ENCODE data around the gene STAMBP.

STAMBP gene

DNA sequence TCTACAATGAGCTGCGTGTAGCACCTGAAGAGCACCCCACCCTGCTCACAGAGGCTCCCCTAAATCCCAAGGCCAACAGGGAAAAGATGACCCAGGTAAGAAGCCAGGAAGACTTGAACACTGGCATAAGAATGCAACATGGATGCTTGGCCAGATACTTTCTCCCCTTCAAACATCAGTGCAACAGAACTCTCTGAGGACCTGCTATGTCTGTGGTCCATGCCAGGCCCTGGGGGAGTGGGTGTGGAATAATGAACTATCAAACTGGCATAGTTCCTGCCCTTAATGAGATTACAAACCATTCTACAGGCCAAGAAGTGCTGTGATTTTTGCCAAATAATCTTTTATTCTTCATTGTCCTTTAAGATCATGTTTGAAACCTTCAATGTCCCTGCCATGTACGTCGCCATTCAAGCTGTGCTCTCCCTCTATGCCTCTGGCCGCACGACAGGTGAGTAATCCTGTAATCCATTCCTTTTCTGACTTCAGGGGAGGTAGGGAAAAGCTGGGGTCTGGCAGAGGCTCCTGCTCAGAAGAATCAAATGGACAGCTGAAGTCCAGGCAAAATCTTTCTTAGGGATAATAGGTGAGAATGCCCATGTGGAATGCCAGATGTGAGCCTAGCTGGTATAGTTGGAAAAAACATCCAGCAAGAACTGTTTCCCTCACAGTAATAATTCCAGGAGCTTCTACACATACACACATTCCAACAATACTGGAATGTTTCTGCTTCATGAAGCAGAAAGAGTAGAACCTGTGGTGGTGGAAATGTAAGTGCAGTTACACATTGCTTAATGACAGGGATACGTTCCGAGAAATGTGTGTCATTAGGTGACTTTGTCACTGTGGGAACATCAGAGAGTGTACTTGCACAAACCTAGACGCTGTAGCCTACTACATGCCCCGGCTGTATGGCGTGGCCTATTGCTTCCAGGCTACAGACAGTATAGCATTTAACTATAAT, 80.2 kb downstream of the STAMBP start:
- no peak for DNase-seq

DNA sequence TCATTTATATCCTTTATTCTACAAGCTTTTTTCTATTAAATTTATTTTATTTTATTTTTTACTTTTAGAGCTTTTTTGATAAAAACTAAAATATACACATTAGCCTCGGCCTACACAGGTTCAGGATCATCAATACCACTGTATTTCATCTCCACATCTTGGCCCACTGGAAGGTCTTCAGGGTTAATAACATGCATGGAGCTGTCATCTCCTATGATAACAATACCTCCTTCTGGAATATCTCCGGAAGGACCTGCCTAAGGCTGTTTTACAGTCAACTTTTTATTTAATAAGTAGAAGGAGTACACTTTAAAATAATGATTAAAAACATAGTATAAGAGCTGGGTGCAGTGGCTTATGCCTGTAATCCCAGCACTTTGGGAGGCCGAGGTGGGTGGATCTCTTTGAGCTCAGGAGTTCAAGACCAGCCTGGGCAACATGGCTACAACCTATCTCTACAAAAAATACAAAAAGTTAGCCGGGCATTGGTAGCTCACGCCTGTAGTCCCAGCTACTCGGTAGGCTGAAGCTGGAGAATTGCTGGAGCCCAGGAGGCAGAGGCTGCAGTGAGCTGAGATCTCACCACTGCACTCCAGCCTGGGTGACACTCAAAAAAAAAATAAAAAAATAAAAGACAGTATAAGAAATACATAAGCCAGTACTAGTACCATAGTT, 82.2 kb downstream of the STAMBP start:
- DNase-seq, result no peak

DNA sequence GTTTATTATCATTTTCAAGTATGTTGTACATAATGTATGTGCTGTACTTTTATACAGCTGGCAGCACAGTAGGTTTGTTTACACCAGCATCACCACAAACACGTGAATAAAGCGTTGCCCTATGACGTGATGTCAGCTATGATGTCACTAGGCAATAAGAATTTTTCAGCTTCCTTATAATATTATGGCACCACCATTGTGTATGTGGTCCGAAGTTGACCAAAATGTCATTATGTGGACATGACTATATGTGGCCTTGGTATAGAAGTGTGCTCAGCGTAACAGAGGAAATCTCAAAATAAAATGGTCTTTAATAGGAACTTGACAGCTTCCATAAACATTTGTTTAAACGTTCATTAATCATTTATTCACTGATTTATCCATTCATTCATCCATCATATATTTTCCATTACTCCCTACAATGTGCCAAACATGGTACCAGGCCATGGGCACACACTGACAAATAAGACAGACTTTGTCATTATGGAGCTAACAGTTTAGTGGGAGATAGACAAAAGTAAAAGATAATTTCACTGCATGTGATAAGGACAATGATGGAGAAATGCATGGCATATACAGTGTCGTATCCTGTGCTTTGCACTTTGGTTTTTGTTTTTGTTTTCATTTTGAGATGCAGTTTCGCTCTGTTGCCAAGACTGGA, 82.9 kb downstream of the STAMBP start:
- DNase-seq, result no peak

DNA sequence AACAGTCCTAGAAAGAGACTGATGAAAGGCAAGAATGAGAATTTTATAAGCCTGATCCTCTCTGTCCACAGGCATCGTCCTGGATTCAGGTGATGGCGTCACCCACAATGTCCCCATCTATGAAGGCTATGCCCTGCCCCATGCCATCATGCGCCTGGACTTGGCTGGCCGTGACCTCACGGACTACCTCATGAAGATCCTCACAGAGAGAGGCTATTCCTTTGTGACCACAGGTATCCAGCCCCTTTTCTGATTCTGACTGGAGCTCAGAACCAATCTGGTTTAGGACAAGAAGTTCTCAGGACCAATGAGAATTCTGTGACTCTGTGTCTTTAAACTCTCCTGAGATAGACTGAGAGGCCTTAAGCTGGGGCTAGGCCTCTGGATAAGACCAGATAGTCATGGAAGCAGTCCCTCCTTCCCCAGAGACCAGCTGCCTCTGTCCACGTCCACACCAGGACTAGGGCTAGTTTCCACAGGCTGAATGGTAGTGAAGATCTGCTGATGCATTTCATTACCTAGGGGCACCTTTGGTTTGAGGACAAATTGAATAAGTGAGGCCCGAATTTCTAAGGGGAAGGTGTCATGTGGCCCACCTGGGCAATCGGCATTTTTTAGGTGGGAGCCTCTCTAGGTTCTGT, 84.8 kb downstream of the STAMBP start:
- no peak for DNase-seq

DNA sequence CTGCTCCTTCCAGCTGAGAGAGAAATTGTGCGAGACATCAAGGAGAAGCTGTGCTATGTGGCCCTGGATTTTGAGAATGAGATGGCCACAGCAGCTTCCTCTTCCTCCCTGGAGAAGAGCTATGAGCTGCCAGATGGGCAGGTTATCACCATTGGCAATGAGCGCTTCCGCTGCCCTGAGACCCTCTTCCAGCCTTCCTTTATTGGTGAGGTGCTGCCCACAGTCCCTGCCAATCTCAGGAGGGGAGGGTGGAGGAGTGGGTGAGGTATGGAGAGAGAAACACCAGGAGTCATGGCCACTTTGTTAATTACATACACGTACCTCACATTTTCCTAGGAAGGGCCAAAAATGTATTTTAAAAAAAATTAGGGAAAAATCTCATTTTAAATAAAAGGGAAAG, 85.9 kb downstream of the STAMBP start:
- no peak for DNase-seq

GRCh38 chr2:73915437-73915993, 86.8 kb downstream of the STAMBP start:
- DNase-seq, result no peak

- DNase-seq, result no peak
Measured at GRCh38 chr2:73916666-73917065, 87.9 kb downstream of the STAMBP start.

GRCh38 chr2:73917296-73917695, 88.5 kb downstream of the STAMBP start:
- no peak for DNase-seq

DNA sequence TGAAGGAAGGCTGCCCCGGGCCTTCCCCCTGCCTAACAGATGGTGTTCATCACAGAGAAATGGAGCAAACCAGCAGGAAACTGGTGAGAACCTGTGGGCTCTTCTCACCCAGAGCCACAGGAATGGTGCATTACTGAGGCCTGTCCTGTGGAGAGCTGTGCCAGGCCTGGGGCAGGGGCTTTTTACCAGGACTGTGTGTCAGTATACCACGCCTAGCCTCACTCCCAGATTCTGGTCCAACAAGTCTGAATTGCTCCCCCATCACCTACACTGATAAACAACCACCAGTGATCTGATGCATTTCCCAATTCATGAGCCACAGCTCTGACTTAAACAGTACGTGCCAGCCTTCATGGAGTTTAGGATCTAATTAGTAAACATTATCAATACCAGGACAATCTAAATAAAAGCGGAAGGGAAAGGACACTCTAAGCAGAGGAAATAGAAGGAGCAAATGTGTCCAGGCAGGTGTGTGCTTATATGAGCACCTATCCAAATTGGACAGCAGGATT, 89.0 kb downstream of the STAMBP start:
- no peak for DNase-seq

- DNase-seq, result no peak
Measured at GRCh38 chr2:73918856-73919255, 90.1 kb downstream of the STAMBP start.

- DNase-seq, result no peak
Measured at GRCh38 chr2:73919596-73920228, 91.0 kb downstream of the STAMBP start.

GRCh38 chr2:73920577-73921545, 92.1 kb downstream of the STAMBP start:
- DNase-seq, result no peak

DNA sequence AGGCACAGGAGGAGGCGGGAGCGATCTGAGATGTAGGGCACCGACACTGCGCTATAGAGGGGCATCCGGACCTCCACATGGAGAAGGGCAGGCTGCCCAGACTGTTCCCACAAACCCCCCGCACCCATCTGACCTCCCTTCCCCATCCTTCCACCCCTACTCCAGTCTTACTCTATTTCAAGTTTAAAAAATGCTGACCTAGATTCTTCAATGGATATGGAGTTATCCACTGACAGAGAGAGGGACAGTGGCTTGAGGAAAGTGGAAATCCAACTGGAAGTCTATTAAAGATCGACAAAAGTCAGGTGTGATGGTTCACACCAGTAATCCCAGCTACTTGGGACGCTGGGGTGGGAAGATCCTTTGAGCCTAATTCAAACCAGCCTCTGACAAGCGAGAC, 92.8 kb downstream of the STAMBP start:
- no peak for DNase-seq

GRCh38 chr2:73922681-73923080, 93.9 kb downstream of the STAMBP start:
- no peak for DNase-seq

Measured in T1000 (cell line).